K562 (cell line): ENCODE data around the gene DCAF7. TPM values are rescaled to one million over a fixed set of nuclear protein-coding genes. Genes with fewer than 3 reads are reported as not detected.

ENCODE experiments used
- C11orf30 ChIP-seq: fragments of 450-650 bp; IDR thresholded peaks from 2 replicates; pipeline ENCODE4 v1.6.1; 2016; ENCODE audit warnings: low read depth, mild to moderate bottlenecking
- CXXC5 ChIP-seq: fragments of 250-450 bp; sonication (Bioruptor Pico); IDR thresholded peaks from 2 replicates; pipeline ENCODE4 v1.8.0; 2022; ENCODE audit warnings: inconsistent platforms, mild to moderate bottlenecking, moderate library complexity
- DDX20 ChIP-seq: fragments of 450-650 bp; IDR thresholded peaks from 2 replicates; pipeline ENCODE4 v1.6.1; 2016; ENCODE audit warnings: missing genetic modification characterization, low read depth, mild to moderate bottlenecking, missing compliant biosample characterization, moderate library complexity
- GATA2 ChIP-seq: sonication (generic); formaldehyde crosslinking; IDR thresholded peaks from 2 replicates; pipeline ENCODE4 v1.4.0; 2020; ENCODE audit warnings: mild to moderate bottlenecking, missing genetic modification reagents
- HMG20A ChIP-seq: fragments of 450-650 bp; formaldehyde crosslinking; conservative IDR thresholded peaks from 2 replicates; pipeline ENCODE4 v1.4.0; 2020; ENCODE audit warnings: mild to moderate bottlenecking, mixed read lengths
- KAT2B ChIP-seq: IDR thresholded peaks from one replicate; pipeline ENCODE4 v1.6.1; 2012; ENCODE audit warnings: low read depth, mild to moderate bottlenecking, control low read depth, inconsistent platforms, low read length, moderate library complexity
- NFYB ChIP-seq: IDR thresholded peaks from 2 replicates; pipeline ENCODE4 v1.6.1; 2011; ENCODE audit warnings: mild to moderate bottlenecking, moderate library complexity; ENCODE audit not compliant: insufficient read length; ENCODE audit errors: extremely low read depth
- PTBP1 ChIP-seq: fragments of 200-400 bp; formaldehyde crosslinking; IDR thresholded peaks from 2 replicates; pipeline ENCODE4 v1.6.1; 2017; ENCODE audit warnings: low read depth, low read length
- SIX5 ChIP-seq, 2 experiments: IDR thresholded peaks; 2 replicates each; pipeline ENCODE4 v1.6.1; 2011; ENCODE audit warnings: low read length in 2 of 2, borderline replicate concordance in 1 of 2, low read depth in 1 of 2, mild to moderate bottlenecking in 1 of 2, moderate library complexity in 1 of 2; ENCODE audit not compliant: insufficient read depth in 1 of 2
- SMARCE1 ChIP-seq: fragments of 450-650 bp; IDR thresholded peaks from 2 replicates; pipeline ENCODE4 v1.7.1; 2016; ENCODE audit warnings: mild to moderate bottlenecking
- TCF7 ChIP-seq: sonication (generic); IDR thresholded peaks from 2 replicates; pipeline ENCODE4 v1.6.1; 2016; ENCODE audit warnings: antibody characterized with exemption, borderline replicate concordance
- ZNF174 ChIP-seq: fragments of 250-450 bp; sonication (Bioruptor Pico); IDR thresholded peaks from 2 replicates; pipeline ENCODE4 v1.4.0; 2020; ENCODE audit warnings: mild to moderate bottlenecking
- ZNF75A ChIP-seq: fragments of 450-650 bp; formaldehyde crosslinking; IDR thresholded peaks from 2 replicates; pipeline ENCODE4 v1.4.0; 2020; ENCODE audit warnings: mild to moderate bottlenecking
- ZNF766 ChIP-seq: fragments of 200-800 bp; sonication (Bioruptor generic); conservative IDR thresholded peaks from 2 replicates; pipeline ENCODE4 v1.6.1; 2016; ENCODE audit warnings: missing genetic modification characterization, missing compliant biosample characterization
- ZNF785 ChIP-seq: fragments of 250-450 bp; sonication (Bioruptor Pico); IDR thresholded peaks from 2 replicates; pipeline ENCODE4 v1.4.0; 2020; ENCODE audit warnings: mild to moderate bottlenecking
- polyA plus RNA-seq, 8 experiments: library from polyadenylated mRNA; depleted of rRNA in 4 of 8; stranded (reverse) in 5 of 8; unstranded in 3 of 8; fragments of >200 nt; fragmentation: Nextera tagmentation in 2 of 8; fragmentation: Illumina TruSeq in 1 of 8; extraction: Ambion mirVana in 2 of 8; extraction: Trizol in 1 of 8; gene quantifications; 2 replicates each; pipeline versions ENCODE4 v1.2.1 to v1.2.3, GENCODE V29; 2011 to 2014; ENCODE audit warnings: inconsistent platforms in 1 of 8, missing spikeins in 1 of 8
- total RNA-seq, 7 experiments: library from RNA; depleted of rRNA in 6 of 7; stranded (reverse); fragments of >200 nt in 6 of 7; fragmentation: Illumina TruSeq in 2 of 7; extraction: Trizol in 2 of 7; gene quantifications; 2 replicates each; pipeline versions ENCODE4 v1.2.1 to v1.2.3, GENCODE V29; 2011 to 2021; ENCODE audit warnings: low replicate concordance in 1 of 7
- TF ChIP-seq, protein P1 (sequence below): fragments of 250-450 bp; sonication (Bioruptor Pico); IDR thresholded peaks from 2 replicates; pipeline ENCODE4 v1.9.0; 2021; ENCODE audit warnings: mild to moderate bottlenecking, inconsistent platforms
- TF ChIP-seq, protein P2 (sequence below): sonication (generic); formaldehyde crosslinking; IDR thresholded peaks from 2 replicates; pipeline ENCODE4 v1.8.1; 2023; ENCODE audit warnings: mild to moderate bottlenecking, missing genetic modification reagents
- TF ChIP-seq, protein P3 (sequence below): sonication (generic); formaldehyde crosslinking; IDR thresholded peaks from 2 replicates; pipeline ENCODE4 v1.8.0; 2023; ENCODE audit warnings: mild to moderate bottlenecking, missing genetic modification reagents
- TF ChIP-seq, protein P4 (sequence below): fragments of 250-450 bp; sonication (Bioruptor Pico); IDR thresholded peaks from 2 replicates; pipeline ENCODE4 v1.8.0; 2022; ENCODE audit warnings: inconsistent platforms, mild to moderate bottlenecking, moderate library complexity, borderline replicate concordance

Gene DCAF7
- total and polyA plus RNA-seq, 9 of the 15 experiments (the other 6 are each of a cell fraction or from before 2014, with no cell fraction given) = 30.8 to 123 (median 40.2) TPM

DNA sequence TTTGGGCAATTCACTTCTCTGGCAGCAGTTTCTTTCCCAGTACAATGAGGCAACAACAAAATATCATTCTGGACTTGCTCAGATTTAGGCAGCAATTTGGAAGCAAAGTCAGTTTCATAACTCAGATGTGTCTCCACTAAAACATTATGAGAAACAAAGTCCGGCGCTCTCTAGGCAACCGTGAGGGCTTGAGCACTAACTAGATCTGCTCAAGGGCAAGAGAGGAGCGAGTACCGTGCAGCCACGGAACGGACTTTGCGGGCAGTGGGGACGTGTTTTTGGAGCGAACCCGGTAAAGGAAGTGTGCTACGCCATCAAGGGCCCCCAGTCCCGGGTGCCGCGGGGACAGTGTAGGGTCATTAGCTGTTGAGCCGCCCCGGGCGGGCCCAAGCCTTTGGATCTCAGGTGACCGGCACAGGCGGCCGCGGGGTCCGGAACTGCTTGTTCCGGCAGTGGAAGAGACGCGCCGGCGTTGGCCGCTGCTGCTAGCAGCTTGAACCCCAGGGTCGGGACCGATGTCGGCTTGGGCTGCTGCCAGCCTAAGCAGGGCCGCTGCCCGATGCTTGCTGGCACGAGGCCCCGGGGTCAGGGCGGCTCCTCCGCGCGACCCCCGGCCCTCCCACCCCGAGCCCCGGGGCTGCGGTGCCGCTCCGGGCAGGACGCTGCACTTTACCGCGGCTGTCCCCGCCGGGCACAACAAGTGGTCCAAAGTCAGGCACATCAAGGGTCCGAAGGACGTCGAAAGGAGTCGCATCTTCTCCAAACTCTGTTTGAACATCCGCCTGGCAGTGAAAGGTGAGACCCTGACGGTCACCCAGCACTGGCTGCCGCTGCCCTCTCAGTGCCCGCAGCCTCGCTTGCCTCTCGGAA lies 50.5 kb downstream of the DCAF7 start, which contains the start of gene TACO1 (continued):
- TF ChIP-seq SIX5 (IDR thresholded peaks at IDR 0.05; ENCODE audit: borderline replicate concordance in 1 of 2, insufficient read depth in 1 of 2, low read depth in 1 of 2, low read length in 2 of 2) = peak; percentile 69 to 81; a peak in 3 of 4 replicates
- TF ChIP-seq SMARCE1 = no peak
- TF ChIP-seq ZNF75A (CRISPR knock-in tag) = no peak
- TF ChIP-seq ZNF174 (CRISPR knock-in tag) = no peak
- peak; percentile 99 for TF ChIP-seq C11orf30
- no peak for TF ChIP-seq ZNF785 (CRISPR knock-in tag)
- TF ChIP-seq, protein P1, sequence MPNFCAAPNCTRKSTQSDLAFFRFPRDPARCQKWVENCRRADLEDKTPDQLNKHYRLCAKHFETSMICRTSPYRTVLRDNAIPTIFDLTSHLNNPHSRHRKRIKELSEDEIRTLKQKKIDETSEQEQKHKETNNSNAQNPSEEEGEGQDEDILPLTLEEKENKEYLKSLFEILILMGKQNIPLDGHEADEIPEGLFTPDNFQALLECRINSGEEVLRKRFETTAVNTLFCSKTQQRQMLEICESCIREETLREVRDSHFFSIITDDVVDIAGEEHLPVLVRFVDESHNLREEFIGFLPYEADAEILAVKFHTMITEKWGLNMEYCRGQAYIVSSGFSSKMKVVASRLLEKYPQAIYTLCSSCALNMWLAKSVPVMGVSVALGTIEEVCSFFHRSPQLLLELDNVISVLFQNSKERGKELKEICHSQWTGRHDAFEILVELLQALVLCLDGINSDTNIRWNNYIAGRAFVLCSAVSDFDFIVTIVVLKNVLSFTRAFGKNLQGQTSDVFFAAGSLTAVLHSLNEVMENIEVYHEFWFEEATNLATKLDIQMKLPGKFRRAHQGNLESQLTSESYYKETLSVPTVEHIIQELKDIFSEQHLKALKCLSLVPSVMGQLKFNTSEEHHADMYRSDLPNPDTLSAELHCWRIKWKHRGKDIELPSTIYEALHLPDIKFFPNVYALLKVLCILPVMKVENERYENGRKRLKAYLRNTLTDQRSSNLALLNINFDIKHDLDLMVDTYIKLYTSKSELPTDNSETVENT (CRISPR knock-in tag) = peak; percentile 87; the same call in 1 of the 2 replicates
- no peak for TF ChIP-seq NFYB
- TF ChIP-seq, protein P2, sequence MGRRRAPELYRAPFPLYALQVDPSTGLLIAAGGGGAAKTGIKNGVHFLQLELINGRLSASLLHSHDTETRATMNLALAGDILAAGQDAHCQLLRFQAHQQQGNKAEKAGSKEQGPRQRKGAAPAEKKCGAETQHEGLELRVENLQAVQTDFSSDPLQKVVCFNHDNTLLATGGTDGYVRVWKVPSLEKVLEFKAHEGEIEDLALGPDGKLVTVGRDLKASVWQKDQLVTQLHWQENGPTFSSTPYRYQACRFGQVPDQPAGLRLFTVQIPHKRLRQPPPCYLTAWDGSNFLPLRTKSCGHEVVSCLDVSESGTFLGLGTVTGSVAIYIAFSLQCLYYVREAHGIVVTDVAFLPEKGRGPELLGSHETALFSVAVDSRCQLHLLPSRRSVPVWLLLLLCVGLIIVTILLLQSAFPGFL = no peak
- TF ChIP-seq, protein P3, sequence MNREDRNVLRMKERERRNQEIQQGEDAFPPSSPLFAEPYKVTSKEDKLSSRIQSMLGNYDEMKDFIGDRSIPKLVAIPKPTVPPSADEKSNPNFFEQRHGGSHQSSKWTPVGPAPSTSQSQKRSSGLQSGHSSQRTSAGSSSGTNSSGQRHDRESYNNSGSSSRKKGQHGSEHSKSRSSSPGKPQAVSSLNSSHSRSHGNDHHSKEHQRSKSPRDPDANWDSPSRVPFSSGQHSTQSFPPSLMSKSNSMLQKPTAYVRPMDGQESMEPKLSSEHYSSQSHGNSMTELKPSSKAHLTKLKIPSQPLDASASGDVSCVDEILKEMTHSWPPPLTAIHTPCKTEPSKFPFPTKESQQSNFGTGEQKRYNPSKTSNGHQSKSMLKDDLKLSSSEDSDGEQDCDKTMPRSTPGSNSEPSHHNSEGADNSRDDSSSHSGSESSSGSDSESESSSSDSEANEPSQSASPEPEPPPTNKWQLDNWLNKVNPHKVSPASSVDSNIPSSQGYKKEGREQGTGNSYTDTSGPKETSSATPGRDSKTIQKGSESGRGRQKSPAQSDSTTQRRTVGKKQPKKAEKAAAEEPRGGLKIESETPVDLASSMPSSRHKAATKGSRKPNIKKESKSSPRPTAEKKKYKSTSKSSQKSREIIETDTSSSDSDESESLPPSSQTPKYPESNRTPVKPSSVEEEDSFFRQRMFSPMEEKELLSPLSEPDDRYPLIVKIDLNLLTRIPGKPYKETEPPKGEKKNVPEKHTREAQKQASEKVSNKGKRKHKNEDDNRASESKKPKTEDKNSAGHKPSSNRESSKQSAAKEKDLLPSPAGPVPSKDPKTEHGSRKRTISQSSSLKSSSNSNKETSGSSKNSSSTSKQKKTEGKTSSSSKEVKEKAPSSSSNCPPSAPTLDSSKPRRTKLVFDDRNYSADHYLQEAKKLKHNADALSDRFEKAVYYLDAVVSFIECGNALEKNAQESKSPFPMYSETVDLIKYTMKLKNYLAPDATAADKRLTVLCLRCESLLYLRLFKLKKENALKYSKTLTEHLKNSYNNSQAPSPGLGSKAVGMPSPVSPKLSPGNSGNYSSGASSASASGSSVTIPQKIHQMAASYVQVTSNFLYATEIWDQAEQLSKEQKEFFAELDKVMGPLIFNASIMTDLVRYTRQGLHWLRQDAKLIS (CRISPR knock-in tag) = no peak
- no peak for TF ChIP-seq HMG20A
- TF ChIP-seq ZNF766 (CRISPR knock-in tag) = no peak; the same call in 1 of the 2 replicates
- TF ChIP-seq TCF7 = peak; percentile 86
- peak; percentile 81 for TF ChIP-seq CXXC5
- no peak for TF ChIP-seq KAT2B
- no peak for TF ChIP-seq GATA2
- TF ChIP-seq, protein P4, sequence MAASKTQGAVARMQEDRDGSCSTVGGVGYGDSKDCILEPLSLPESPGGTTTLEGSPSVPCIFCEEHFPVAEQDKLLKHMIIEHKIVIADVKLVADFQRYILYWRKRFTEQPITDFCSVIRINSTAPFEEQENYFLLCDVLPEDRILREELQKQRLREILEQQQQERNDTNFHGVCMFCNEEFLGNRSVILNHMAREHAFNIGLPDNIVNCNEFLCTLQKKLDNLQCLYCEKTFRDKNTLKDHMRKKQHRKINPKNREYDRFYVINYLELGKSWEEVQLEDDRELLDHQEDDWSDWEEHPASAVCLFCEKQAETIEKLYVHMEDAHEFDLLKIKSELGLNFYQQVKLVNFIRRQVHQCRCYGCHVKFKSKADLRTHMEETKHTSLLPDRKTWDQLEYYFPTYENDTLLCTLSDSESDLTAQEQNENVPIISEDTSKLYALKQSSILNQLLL (CRISPR knock-in tag) = no peak
- no peak for TF ChIP-seq DDX20 (tag)
- TF ChIP-seq PTBP1 = no peak
